ENCODE data around the gene EMC10.

EMC10 gene

GRCh38 chr19:50480281-50481111 lies 4.2 kb downstream of the EMC10 start:
- Mint-ChIP-seq H3K4me3 (no peak overlapping the region), H3K36me3 (peaks cover 9% of the 10 kb centered on the region), H3K27ac (no peak overlapping the region), H3K27me3 (no peaks in the 10 kb centered on the region), H3K4me1 (ENCODE audit: low read depth) (peaks cover 18% of the 10 kb centered on the region), H3K9me3 (ENCODE audit: low read depth) (no peaks in the 10 kb centered on the region)

- peaks cover 9% of the 10 kb centered on the region for H3K36me3 Mint-ChIP-seq
- H3K4me1 Mint-ChIP-seq (ENCODE audit: low read depth) = peaks cover 16% of the 10 kb centered on the region
- H3K27me3 Mint-ChIP-seq = no peaks in the 10 kb centered on the region
- H3K4me3 Mint-ChIP-seq = no peak overlapping the region
- no peaks in the 10 kb centered on the region for H3K9me3 Mint-ChIP-seq (ENCODE audit: low read depth)
- H3K27ac Mint-ChIP-seq = no peak overlapping the region
Observed at GRCh38 chr19:50481351-50482149, 5.2 kb downstream of the EMC10 start.

- Mint-ChIP-seq H3K27ac (no peak overlapping the region), H3K36me3 (peaks cover 12% of the 10 kb centered on the region), H3K4me3 (no peak overlapping the region), H3K9me3 (ENCODE audit: low read depth) (no peaks in the 10 kb centered on the region), H3K27me3 (no peaks in the 10 kb centered on the region), H3K4me1 (ENCODE audit: low read depth) (peaks cover 10% of the 10 kb centered on the region)
Observed at GRCh38 chr19:50482271-50482855, 6.1 kb downstream of the EMC10 start.

GRCh38 chr19:50482916-50483315 lies 6.6 kb downstream of the EMC10 start:
- Mint-ChIP-seq H3K4me3 (no peak overlapping the region), H3K9me3 (ENCODE audit: low read depth) (no peaks in the 10 kb centered on the region), H3K27me3 (no peaks in the 10 kb centered on the region), H3K36me3 (peaks cover 10% of the 10 kb centered on the region), H3K27ac (peak overlapping the region; percentile 1), H3K4me1 (ENCODE audit: low read depth) (peaks cover 8% of the 10 kb centered on the region)

GRCh38 chr19:50485284-50485955 lies 9.1 kb downstream of the EMC10 start:
- H3K9me3 Mint-ChIP-seq (ENCODE audit: low read depth) = no peaks in the 10 kb centered on the region
- H3K27me3 Mint-ChIP-seq = no peaks in the 10 kb centered on the region
- H3K27ac Mint-ChIP-seq = no peak overlapping the region
- peaks cover 8% of the 10 kb centered on the region for H3K4me1 Mint-ChIP-seq (ENCODE audit: low read depth)
- H3K4me3 Mint-ChIP-seq = no peak overlapping the region
- peaks cover 7% of the 10 kb centered on the region for H3K36me3 Mint-ChIP-seq

- H3K36me3 Mint-ChIP-seq = peaks cover 7% of the 10 kb centered on the region
- no peak overlapping the region for H3K4me3 Mint-ChIP-seq
- peaks cover 22% of the 10 kb centered on the region for H3K4me1 Mint-ChIP-seq (ENCODE audit: low read depth)
- H3K27me3 Mint-ChIP-seq = no peaks in the 10 kb centered on the region
- no peak overlapping the region for H3K27ac Mint-ChIP-seq
- no peaks in the 10 kb centered on the region for H3K9me3 Mint-ChIP-seq (ENCODE audit: low read depth)
Observed at GRCh38 chr19:50486823-50487515, 10.7 kb downstream of the EMC10 start.

GRCh38 chr19:50488389-50489194 lies 12.3 kb downstream of the EMC10 start:
- Mint-ChIP-seq H3K27ac (no peak overlapping the region), H3K4me1 (ENCODE audit: low read depth) (peaks cover 28% of the 10 kb centered on the region)

GRCh38 chr19:50489461-50490011 lies 13.2 kb downstream of the EMC10 start:
- Mint-ChIP-seq H3K36me3 (peaks cover 4% of the 10 kb centered on the region), H3K4me1 (ENCODE audit: low read depth) (peaks cover 28% of the 10 kb centered on the region), H3K4me3 (no peak overlapping the region), H3K9me3 (ENCODE audit: low read depth) (no peaks in the 10 kb centered on the region), H3K27ac (no peak overlapping the region), H3K27me3 (no peaks in the 10 kb centered on the region)

More at GRCh38 chr19:50488389-50489194, 12.3 kb downstream of the EMC10 start:
- H3K36me3 Mint-ChIP-seq = peaks cover 4% of the 10 kb centered on the region
- H3K27me3 Mint-ChIP-seq = no peaks in the 10 kb centered on the region
- no peaks in the 10 kb centered on the region for H3K9me3 Mint-ChIP-seq (ENCODE audit: low read depth)
- no peak overlapping the region for H3K4me3 Mint-ChIP-seq

- H3K4me3 Mint-ChIP-seq = no peak overlapping the region
- H3K27ac Mint-ChIP-seq = no peak overlapping the region
- no peaks in the 10 kb centered on the region for H3K27me3 Mint-ChIP-seq
- peaks cover 28% of the 10 kb centered on the region for H3K4me1 Mint-ChIP-seq (ENCODE audit: low read depth)
- peaks cover 4% of the 10 kb centered on the region for H3K36me3 Mint-ChIP-seq
- H3K9me3 Mint-ChIP-seq (ENCODE audit: low read depth) = no peaks in the 10 kb centered on the region
Observed at GRCh38 chr19:50490411-50490811, 14.1 kb downstream of the EMC10 start.

- Mint-ChIP-seq H3K4me3 (no peak overlapping the region), H3K27me3 (no peaks in the 10 kb centered on the region), H3K4me1 (ENCODE audit: low read depth) (peaks cover 28% of the 10 kb centered on the region), H3K27ac (no peak overlapping the region), H3K36me3 (peaks cover 4% of the 10 kb centered on the region), H3K9me3 (ENCODE audit: low read depth) (no peaks in the 10 kb centered on the region)
Observed at GRCh38 chr19:50490991-50491472, 14.7 kb downstream of the EMC10 start.

- no peaks in the 10 kb centered on the region for H3K9me3 Mint-ChIP-seq (ENCODE audit: low read depth)
- peak overlapping the region; percentile 58 for H3K27ac Mint-ChIP-seq
- no peaks in the 10 kb centered on the region for H3K27me3 Mint-ChIP-seq
- H3K36me3 Mint-ChIP-seq = no peaks in the 10 kb centered on the region
- H3K4me3 Mint-ChIP-seq = peak overlapping the region; percentile 58
- peaks cover 28% of the 10 kb centered on the region for H3K4me1 Mint-ChIP-seq (ENCODE audit: low read depth)
Observed at GRCh38 chr19:50492303-50493052, 16.2 kb downstream of the EMC10 start.

- Mint-ChIP-seq H3K36me3 (no peaks in the 10 kb centered on the region), H3K4me3 (no peak overlapping the region), H3K4me1 (ENCODE audit: low read depth) (peaks cover 25% of the 10 kb centered on the region), H3K27me3 (no peaks in the 10 kb centered on the region), H3K27ac (no peak overlapping the region), H3K9me3 (ENCODE audit: low read depth) (no peaks in the 10 kb centered on the region)
Observed at GRCh38 chr19:50493171-50493570, 16.9 kb downstream of the EMC10 start.
